Testis (tissue), 3 donors: ENCODE data around the gene BAZ1B. TPM values are rescaled to one million over a fixed set of nuclear protein-coding genes. Genes with fewer than 3 reads are reported as not detected.
A peak's percentile ranks its signal among the peaks of the same experiment; 100 is the strongest.

Source experiments
- DNase-seq: peaks from one replicate; pipeline ENCODE4 v3.0.0-alpha.2; 2019
- H3K27ac ChIP-seq, 2 donors: fragments of 200-600 bp; sonication (generic); one replicate each; pipeline ENCODE4 v1.5.1; 2019
- H3K27me3 ChIP-seq: fragments of 200-600 bp; sonication (generic); one replicate; pipeline ENCODE4 v1.5.1; 2019
- H3K36me3 ChIP-seq: fragments of 200-600 bp; sonication (generic); one replicate; pipeline ENCODE4 v1.5.1; 2017; ENCODE audit warnings: low read depth; ENCODE audit errors: missing control alignments
- H3K4me1 ChIP-seq: fragments of 200-600 bp; sonication (generic); one replicate; pipeline ENCODE4 v1.5.1; 2019
- H3K4me3 ChIP-seq, 2 donors: fragments of 200-600 bp; sonication (generic); one replicate each; pipeline ENCODE4 v1.5.1; 2017 to 2019
- H3K9me3 ChIP-seq: fragments of 200-600 bp; sonication (generic); one replicate; pipeline ENCODE4 v1.5.1; 2017
- CTCF ChIP-seq, 3 experiments: fragments of 450-650 bp in 2 of 3; fragments of 200-600 bp in 1 of 3; sonication (generic) in 1 of 3; IDR thresholded peaks; one replicate each; pipeline ENCODE4 v1.5.1; 2016 to 2019; ENCODE audit warnings: antibody characterized with exemption in 3 of 3, mild to moderate bottlenecking in 2 of 3, moderate library complexity in 1 of 3
- POLR2A ChIP-seq: fragments of 450-650 bp; IDR thresholded peaks from one replicate; pipeline ENCODE4 v1.6.1; 2017; ENCODE audit warnings: antibody characterized with exemption, mild to moderate bottlenecking, moderate library complexity
- WGBS, 2 donors: methylation state at CpG; one replicate each; pipeline ENCODE4 v1.1.5; 2018; 5-methylcytosine and 5-hydroxymethylcytosine counted together
- intact Hi-C: fragments of 100-400 bp; cut with DNase I; formaldehyde crosslinking; loops from one replicate; pipeline ENCODE4 v1.15.1; 2023; ENCODE audit warnings: low total_unique reads
- polyA plus RNA-seq: library from polyadenylated mRNA; stranded (reverse); fragments of 350-450 nt; fragmentation: Illumina TruSeq; extraction: RNeasy Lipid Tissue Mini Kit (QIAGEN cat#74804); gene quantifications from one replicate; pipeline ENCODE4 v1.2.3, GENCODE V29; 2014; ENCODE audit warnings: low read depth, low replicate concordance; ENCODE audit not compliant: insufficient read depth
- total RNA-seq, 2 donors: library from RNA; depleted of rRNA; stranded (reverse); fragments of >200 nt; gene quantifications; one replicate each; pipeline ENCODE4 v1.2.3, GENCODE V29; 2016

BAZ1B gene
- total and polyA plus RNA-seq, 3 donors from 2014 or later = 30.8 to 72.8 (median 59.4) TPM

GRCh38 chr7:73519867-73520672, 2.0 kb downstream of the BAZ1B start:
- Histone ChIP-seq H3K4me1 (peaks cover 19% of the 10 kb centered on the region), H3K9me3 (no peaks in the 10 kb centered on the region), H3K4me3 (peak overlapping the region; percentile 88 to 94), H3K27ac (peak overlapping the region; percentile 11 to 97), H3K27me3 (no peaks in the 10 kb centered on the region), H3K36me3 (no peaks in the 10 kb centered on the region)
- DNase-seq = no peak
- intact Hi-C loops = loop anchor here (5.0 kb wide), 1 partner anchor 37 kb away; the partner anchor contains the start of gene BCL7B
- 43 to 47% methylated on average over 18 of the region's 18 CpGs for WGBS, 2 donors
- no peak for TF ChIP-seq CTCF (IDR thresholded peaks at IDR 0.05)
- no peak for TF ChIP-seq POLR2A

DNA sequence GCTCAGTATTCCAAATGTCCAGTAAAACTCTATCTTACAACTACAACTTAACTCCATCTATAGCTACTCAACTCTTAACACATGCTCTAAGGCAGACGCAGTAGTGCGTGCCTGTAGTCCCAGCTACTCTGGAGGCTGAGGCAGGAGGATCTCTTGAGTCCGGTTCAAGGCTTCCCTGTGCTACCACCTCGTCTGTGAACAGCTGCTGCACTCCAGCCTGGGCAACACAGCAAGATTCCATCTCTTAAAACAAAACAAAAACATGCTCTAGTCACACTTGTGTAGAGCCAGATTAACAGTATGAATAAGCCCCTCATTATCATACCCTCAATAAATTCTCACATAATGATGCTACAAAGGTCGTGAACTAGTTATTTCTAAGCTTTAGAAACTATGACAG, 3.6 kb downstream of the BAZ1B start:
- WGBS, 2 donors = 58 to 76% methylated on average over 5 of the region's 5 CpGs
- intact Hi-C loops = no loop called here
- no peak overlapping the region for H3K27ac ChIP-seq
- no peaks in the 10 kb centered on the region for H3K27me3 ChIP-seq
- H3K36me3 ChIP-seq = no peaks in the 10 kb centered on the region
- H3K4me3 ChIP-seq = no peak overlapping the region
- DNase-seq = no peak
- peaks cover 19% of the 10 kb centered on the region for H3K4me1 ChIP-seq
- no peaks in the 10 kb centered on the region for H3K9me3 ChIP-seq
- TF ChIP-seq CTCF (IDR thresholded peaks at IDR 0.05) = no peak
- TF ChIP-seq POLR2A = no peak

- no peak for TF ChIP-seq CTCF (IDR thresholded peaks at IDR 0.05)
- TF ChIP-seq POLR2A = no peak
- Histone ChIP-seq H3K36me3 (no peaks in the 10 kb centered on the region), H3K9me3 (no peaks in the 10 kb centered on the region), H3K4me3 (no peak overlapping the region), H3K27ac (no peak overlapping the region), H3K4me1 (peaks cover 19% of the 10 kb centered on the region), H3K27me3 (no peaks in the 10 kb centered on the region)
- intact Hi-C loops = no loop called here
- WGBS, 2 donors = 88 to 90% methylated on average over 6 of the region's 6 CpGs
- no peak for DNase-seq
Measured at GRCh38 chr7:73517241-73517995, 4.7 kb downstream of the BAZ1B start.

- Histone ChIP-seq H3K4me3 (no peak overlapping the region), H3K9me3 (no peaks in the 10 kb centered on the region), H3K27me3 (no peaks in the 10 kb centered on the region), H3K36me3 (no peaks in the 10 kb centered on the region), H3K27ac (no peak overlapping the region), H3K4me1 (peaks cover 14% of the 10 kb centered on the region)
- intact Hi-C loops = no loop called here
- DNase-seq = no peak
- 92% methylated on average over 3 of the region's 3 CpGs for WGBS, 2 donors
- TF ChIP-seq POLR2A (no peak), CTCF (IDR thresholded peaks at IDR 0.05) (no peak)
Measured at GRCh38 chr7:73515178-73515577, 6.9 kb downstream of the BAZ1B start.
